Germinal center (tissue), 1 donor: ENCODE data around the gene LIMA1.
"Not testable (repeated sequence)": the region's sequence is repeated elsewhere in the genome, so short reads cannot be mapped to it uniquely, and the experiment has no call there.

Experiments
- DNase-seq: peaks from one replicate; pipeline ENCODE4 v3.0.0; 2012; ENCODE audit warnings: mixed read lengths, low spot score

The LIMA1 gene

DNA sequence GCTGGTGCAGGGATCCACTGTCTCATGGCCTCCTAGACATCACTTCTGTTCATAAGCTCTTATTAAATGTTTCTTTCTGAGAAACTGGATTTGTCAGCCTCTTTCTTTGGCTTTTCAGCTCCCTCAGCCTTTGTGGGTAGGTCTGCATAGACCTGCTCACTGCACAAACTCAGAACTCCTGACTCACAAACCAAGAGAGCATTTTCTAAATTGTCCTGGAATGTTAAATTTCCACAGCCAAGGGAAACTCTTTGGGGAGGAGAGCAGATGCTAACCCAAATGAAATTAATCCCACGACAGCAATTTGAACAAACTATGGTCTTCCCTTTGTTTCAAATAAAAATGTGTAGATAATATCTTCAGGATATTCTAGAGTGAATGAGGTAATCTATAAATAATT, 96.6 kb downstream of the LIMA1 start:
- DNase-seq = no peak

DNA sequence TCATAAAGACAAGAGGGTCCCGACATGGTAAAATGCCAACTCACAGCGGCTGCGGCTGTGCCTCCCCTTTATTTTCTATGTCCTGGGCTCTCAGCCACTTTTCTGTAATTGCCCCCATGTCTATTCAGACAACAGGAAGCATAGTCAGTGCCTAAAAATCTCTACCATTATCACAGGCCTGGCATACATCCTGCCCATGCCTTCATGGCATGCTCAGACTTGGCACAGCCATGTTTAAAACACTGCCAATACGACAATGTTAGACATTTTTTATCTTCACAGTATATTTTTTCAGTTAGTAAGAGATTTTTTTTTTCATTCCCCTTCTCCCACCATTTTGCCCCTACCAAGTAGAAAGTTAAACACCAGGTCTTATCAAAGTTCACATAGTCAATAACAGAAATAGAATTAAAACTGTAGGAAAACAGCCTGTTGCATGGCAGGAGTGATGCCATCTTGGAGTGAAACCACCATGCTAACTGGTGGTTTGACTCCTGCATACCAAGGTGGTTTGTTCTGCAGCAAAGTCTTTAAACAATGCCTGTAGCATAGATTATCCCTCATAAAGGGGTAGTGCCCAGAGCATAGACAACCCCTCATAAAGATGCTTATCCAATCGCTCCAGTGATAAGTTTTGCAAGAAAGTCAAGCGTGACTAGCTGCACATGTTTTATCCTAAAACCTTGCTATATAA, 97.2 kb downstream of the LIMA1 start:
- no peak for DNase-seq

DNA sequence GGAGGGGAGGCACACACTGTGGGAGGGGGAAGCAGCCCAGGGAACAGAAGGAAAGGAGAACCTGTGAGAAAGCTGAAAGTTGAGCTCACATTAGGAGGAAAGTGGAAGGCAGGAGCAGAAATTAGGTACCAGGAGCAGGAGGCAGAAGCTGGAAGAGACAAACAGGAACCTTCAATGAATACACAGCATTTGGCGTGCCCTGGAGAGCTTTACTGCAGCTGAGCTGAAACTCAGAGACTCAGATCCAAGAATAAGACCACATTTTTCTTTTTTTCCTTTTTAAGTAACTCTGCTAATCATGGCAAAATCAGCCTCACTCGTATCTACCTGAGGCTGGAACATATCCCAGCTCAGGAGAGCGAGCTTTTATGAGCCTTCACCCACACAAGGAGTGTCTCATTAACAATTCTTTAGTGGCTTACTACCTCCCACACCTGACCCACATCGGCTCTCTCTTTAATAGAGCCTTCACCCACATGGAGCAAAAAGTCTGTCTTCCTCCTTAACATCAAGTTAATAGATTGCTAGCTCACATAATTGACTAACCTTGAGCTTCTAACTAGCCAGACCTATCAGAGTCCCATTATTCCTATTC, 97.9 kb downstream of the LIMA1 start:
- DNase-seq = no peak

DNA sequence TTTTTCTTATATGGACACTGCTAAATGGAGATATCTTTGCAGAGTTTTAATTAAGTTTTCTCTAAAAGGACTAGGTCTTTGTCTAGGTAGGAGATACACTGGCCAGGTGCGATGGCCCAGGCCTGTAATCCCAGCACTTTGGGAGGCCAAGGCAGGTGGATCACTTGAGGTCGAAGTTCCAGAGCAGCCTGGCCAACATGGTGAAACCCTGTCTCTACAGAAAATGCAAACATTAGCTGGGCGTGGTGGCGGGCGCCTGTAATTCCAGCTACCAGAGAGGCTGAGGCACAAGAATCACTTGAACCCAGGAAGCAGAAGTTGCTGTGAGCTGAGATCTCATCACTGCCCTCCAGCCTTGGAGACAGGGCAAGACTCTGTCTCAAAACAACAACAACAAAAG, 99.1 kb downstream of the LIMA1 start:
- DNase-seq = no peak

DNA sequence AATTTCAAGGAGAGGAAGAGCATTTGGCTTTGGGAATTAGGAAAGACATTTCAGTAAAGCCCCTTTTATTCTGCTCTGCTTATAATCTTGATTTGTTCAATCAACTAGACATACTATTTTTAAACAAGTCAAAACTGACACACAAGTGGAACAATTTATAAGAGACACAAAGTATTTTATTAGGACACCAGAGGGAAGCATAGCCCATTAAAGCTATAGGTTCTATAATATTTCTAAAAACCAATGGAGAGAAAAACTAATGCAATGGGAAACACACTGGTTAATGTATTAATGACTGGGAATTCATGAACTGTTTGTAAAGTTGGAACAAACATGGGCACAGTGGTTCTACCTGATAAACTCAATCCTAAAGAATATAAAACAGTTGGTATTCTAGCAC, 100.9 kb downstream of the LIMA1 start:
- DNase-seq = no peak

DNA sequence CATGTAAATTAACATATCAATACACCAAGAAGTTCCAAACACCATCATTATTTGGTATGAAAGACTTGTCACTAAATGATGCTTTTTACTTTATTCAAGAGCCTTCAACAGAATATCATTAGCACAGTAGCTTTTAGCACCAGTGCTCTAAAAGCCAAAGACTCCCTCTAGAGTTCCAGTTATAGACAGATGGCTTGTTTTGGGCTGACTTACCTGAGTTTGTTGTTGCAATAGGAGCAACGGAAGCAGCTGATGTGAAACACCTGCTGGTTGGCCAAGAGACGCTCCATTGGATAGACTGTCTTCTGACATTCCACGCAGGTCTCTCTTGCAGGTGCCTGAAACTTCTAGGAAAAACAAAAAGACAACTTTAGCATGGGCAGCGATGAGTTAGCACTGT, 101.6 kb downstream of the LIMA1 start:
- no peak for DNase-seq

DNA sequence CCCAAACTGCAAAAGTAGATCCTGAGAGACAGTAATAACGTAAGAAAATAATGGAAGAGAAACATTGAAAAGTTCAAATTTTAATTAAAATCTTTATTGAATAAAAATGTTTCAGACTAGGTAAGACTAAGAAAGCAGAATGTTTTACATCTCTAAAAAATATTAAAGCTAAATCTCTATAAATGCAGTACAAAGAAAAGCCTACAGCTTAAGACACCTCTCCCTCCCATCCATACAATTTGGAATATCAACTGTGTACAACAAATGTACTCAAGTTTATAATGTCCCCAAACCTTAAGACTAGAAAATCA, 107.6 kb downstream of the LIMA1 start:
- no peak for DNase-seq

DNA sequence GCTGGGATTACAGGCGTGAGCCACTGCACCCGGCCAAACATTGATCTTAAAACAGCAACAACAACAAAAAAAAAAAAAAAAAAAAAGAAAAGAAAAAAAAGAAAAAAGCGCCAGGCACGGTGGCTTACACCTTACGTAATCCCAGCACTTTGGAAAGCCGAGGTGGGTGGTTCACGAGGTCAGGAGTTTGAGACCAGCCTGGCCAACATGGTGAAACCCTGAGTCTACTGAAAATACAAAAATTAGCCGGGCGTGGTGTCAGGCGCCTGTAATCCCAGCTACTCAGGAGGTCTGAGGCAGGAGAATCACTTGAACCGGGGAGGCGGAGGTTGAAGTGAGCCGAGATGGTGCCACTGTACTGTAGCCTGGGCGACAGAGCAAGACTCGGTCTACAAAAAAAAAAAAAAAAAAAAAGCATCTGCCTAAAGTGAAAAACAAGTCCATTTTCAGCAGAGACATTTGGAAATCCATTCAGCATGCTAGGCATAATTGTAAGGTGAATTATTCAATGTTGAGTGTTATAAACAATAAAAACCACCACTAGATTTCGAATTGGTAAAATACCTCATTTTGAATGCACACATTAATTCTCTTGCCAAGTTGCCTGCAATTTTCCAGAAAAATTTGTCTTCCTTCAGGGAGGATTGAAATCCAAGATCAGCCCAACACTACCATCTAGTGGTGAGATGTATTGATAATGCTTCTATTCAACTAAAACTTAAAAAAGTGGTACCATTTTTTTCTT, 108.2 kb downstream of the LIMA1 start:
- peak; percentile 21 for DNase-seq

DNA sequence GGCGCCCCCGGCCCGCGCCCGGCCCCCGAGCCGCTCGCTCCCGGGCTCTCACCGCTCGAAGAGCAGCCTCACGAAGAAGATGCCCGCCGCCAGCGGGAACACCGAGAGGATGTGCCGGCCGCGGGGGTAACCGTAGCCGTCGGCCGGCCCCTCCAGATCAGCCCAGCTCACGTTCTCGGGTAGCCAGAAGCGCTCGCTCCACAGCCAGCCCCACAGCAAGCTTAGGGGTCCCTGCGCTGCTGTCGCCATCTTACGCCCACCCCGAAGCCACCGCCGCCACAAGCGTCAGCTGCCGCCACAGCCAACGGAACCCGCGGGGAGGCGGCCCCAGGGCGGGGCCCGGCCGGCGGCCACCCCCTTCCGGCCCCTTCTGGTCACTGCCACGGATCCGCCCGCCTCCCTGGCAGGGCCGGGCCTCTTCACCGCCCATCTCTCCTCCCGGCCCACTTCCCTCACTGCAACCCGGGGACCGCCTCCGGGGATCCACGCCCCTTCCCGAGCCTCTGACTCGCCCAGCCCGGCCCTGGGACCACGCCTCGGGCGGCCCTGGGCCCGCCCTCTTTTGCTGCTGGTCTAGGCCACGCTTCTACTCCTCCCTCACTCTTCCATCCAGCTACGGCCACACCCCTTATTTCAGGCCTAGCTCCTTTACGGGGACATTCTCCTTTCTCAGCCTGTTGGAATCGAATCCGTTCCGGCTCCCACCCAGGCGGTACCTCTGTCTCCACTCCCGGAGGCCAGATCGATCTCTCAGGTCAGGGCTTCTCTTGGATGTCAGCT, 116.1 kb downstream of the LIMA1 start, which contains the start of gene CERS5:
CERS5 (minus strand) TSS at position 321 of the 780 bp plus-strand sequence; CDS start at position 249, 72 bp downstream.
- DNase-seq = peak; percentile 98

DNA sequence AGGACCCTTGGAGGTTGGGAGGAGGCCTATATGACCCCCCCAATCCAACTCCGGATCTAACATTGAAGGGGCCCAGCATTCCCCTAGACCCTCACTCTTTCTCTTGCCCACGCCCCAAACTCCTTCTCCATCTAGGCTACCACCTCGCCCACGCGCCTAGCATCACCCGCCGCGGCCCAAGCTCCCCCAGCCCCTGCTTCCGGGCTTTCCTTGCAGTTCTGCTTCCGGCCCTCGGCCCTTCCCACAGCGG, 116.6 kb downstream of the LIMA1 start:
- no peak for DNase-seq

DNA sequence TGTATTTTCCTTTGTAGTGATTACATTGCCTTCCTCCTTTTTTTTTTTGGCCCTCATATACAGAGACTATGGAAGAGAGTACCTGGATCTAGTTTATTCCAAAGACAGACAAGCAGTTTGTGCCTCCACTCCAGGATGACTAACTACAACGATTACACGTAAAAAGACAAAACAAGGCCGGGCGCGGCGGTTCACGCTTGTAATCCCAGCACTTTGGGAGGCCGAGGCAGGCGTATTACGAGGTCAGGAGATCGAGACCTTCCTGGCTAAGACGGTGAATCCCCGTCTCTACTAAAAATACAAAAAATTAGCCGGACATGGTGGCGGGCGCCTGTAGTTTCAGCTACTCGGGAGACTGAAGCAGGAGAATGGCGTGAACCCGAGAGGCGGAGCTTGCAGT, 118.4 kb downstream of the LIMA1 start:
- no peak for DNase-seq

DNA sequence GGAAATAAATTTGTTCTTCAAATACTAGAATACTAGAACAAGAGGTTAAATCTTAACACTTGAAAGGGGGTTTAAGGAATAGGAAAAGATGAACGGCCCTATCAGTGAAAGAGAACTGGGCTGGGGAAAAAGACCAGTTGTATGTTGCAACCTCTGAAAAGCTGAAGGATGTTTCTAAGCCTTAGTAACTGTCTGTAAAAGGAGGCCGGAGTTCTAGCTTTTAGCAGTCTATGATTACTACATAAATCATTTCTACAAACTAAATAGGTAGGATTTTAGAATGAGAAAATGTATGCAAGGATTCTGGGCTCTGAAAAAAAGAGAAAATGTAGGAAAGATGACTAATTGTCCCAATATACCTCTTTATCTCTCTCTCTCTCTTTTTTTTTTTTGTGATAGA, 121.1 kb downstream of the LIMA1 start:
- no peak for DNase-seq

DNA sequence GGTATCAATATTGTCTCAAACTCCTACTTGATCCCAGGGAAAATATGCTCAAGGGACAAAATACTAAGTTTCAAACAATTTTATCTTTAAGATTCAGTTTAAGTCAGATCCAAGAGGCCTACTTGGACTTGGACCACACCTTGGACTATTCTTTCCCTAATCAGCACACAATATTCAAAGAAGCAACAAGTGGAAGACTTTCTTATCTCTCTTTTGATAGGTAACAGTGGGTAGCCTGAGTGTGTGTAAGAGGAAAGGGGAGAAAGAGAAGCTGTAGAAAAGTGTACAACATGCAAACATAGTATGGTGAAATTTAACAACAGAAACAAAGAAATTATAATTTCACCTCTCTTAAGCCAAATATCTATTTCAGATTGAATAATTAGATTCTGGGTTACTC, 122.7 kb downstream of the LIMA1 start:
- DNase-seq = no peak

DNA sequence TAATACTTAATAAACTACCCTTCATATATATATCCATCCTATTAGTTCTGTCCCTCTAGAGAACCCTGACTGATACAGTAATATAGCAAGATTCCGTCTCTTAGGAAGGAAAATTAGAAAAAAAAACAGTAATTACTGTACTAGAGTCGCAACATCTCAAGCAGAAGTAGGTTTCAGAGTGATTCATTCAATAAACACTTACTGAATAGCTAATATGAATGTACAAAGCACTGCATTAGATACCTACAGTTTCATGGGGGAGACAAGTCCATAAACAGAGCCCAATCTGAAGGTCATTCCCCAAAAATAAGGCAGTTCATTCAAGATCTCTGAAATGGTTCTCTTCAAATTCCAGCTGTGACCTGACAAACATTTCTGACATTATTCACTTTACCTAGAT, 126.1 kb downstream of the LIMA1 start:
- no peak for DNase-seq

DNA sequence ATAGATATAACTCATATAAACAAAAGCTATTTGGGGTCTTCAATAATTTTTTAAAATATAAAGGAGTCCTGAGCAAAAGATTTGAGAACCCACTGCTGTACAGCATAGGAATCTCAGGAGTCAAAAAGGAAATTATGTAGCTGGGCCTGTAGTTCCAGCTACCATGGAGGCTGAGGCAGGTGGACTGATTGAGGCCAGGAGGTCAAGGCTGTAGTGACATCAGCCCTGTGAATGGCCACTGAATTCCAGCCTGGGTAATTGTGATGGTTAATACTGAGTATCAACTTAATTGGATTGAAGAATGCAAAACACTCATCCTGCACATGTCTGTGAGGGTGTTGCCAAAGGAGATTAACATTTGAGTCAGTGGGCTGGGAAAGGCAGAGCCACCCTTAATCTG, 126.7 kb downstream of the LIMA1 start:
- no peak for DNase-seq

DNA sequence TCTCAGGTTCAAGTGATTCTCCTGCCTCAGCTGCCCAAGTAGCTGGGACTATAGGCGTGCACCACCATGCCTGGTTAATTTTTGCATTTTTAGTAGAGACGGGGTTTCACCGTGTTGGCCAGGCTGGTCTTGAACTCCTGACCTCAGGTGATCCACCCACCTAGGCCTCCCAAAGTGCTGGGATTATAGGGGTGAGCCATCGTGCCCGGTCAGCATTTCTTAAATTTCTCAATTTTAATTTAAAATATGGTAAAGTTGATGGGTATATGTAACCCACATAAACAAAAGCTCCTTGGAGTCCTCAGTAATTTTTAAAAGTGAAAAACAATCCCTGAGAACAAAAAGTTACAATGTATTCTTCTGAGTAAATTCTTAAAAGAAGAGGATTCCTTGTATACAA, 128.4 kb downstream of the LIMA1 start:
- not testable (repeated sequence) for DNase-seq

DNA sequence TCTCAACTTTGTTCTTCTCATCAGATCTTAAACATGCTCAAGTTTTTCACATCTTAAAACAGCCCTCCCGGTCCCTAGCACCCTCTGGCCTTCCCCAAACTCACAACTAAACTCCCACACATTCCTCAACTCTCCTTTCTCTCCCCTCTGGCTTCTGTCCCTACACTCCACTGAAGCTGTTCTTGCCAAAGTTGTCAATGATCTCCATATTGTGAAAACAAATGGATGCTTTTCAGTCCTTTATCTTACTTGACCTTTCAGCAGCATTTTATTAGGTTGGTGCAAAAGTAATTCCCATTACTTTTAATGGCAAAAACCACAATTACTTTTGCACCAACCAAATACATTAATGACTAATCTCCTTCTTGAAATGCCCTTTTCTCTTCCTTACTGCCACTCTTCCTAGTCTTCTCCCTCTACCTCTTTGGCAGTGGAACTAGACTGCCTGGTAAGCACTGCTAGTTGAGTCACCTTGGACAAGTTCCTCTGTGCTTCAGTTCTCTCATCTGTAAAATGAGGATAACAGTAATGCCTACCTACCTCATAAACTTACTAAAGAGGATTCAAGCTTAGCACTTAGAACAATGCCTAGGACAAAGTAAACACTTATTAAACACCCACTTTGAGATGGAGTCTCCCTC, 132.2 kb downstream of the LIMA1 start:
- DNase-seq = no peak

DNA sequence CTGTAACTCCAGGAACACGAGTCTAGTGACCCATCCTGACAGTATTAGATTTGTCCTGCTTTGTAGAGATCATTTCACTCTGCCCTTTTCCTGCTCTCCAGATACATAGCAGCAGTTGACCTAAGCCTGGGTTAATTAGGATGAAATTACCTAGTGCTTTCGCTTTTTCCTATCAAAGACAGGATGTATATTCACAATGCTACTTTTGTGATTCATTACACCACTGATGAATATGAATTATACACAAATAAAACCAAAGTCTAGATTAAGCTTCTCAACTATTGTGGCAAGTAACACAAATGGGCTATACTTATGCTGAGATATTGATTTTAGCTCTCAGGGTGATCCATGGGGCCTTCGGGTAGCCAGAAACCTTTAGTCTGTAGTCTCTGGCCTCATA, 134.0 kb downstream of the LIMA1 start:
- no peak for DNase-seq

DNA sequence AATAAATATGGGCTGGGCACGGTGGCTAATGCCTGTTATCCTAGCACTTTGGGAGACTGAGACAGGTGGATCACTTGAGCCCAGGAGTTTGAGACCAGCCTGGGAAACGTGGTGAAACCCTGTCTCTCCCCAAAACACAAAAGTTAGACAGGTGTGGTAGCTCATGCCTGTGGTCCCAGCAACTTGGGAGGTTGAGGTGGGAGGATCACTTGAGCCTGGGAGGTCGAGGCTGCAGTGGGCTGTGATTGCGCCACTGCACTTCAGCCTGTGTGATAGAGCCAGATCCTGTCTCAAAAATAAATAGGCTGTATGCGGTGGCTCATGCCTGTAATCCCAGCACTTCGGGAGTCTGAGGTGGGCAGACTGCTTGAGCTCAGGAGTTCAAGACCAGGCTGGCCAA, 135.3 kb downstream of the LIMA1 start:
- not testable (repeated sequence) for DNase-seq

DNA sequence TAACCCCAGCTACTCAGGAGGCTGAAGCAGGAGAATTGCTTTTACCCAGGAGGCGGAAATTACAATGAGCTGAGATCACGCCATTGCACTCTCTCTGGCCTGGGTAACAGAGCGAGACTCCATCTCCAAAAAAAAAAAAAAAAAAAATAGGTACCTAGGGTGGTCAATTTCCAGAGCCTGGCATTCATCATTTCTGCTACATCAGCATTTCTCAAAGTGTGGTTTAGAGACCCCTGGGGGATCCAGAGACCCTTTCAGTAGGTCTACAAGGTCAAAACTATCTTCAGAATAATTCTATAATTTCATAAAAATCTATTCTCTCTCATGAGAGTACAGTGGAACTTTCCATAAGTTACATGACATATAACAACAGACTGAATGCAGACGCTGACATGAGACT, 136.0 kb downstream of the LIMA1 start:
- DNase-seq = no peak

DNA sequence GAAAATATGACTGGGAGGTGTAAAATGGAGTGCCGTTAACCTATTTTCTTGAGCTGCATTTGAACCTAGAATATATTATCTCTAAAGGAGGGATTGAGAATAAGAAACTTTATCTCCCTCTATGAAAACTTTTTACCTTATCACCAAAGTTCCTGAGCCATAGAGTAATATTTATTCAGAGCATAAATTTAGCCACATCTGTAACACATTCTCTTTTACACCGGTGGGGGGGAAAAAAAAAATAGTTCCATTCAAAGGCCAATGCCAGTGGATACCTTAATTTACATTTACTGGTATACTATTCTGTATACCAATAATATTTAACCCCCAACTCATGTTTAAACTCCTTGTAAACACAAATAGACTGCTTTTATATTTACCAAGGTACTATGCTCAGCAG, 137.9 kb downstream of the LIMA1 start:
- DNase-seq = no peak

DNA sequence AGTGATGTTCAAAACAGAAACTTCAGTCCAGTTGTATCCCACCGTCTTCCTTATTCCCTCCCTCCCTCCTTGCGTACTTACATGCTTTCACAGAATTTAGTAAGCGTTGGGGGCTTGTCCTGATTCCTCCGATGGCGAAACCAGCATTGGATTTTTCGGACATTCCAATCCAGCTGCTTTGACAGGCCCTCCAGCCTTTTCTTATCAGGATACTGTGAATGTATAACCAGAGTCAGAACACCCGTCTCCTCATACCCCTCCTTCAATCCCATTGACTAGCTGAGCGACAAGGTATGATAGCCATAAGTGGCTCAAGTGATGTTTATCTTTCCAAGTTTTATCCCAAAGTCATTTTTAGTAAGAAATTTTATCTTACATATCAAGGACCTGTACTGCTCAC, 140.3 kb downstream of the LIMA1 start:
- DNase-seq = no peak
